Measurements from ENCODE around the gene SPEN. TPM values are rescaled to one million over a fixed set of nuclear protein-coding genes. Genes with fewer than 3 reads are reported as not detected.

SPEN gene
- total RNA-seq, 1 donor from 2014 or later: 33.5 TPM

GRCh38 chr1:15870421-15870820 lies 22.9 kb downstream of the SPEN start:
- Mint-ChIP-seq H3K4me1 (ENCODE audit: unreplicated experiment) (peaks cover 7% of the 10 kb centered on the region), H3K27ac (ENCODE audit: unreplicated experiment) (no peak overlapping the region), H3K4me3 (ENCODE audit: unreplicated experiment) (no peak overlapping the region), H3K27me3 (ENCODE audit: unreplicated experiment) (no peaks in the 10 kb centered on the region), H3K9me3 (ENCODE audit: unreplicated experiment) (no peaks in the 10 kb centered on the region), H3K36me3 (ENCODE audit: low read depth, unreplicated experiment) (peaks cover 4% of the 10 kb centered on the region)
- TF ChIP-seq, protein P1, sequence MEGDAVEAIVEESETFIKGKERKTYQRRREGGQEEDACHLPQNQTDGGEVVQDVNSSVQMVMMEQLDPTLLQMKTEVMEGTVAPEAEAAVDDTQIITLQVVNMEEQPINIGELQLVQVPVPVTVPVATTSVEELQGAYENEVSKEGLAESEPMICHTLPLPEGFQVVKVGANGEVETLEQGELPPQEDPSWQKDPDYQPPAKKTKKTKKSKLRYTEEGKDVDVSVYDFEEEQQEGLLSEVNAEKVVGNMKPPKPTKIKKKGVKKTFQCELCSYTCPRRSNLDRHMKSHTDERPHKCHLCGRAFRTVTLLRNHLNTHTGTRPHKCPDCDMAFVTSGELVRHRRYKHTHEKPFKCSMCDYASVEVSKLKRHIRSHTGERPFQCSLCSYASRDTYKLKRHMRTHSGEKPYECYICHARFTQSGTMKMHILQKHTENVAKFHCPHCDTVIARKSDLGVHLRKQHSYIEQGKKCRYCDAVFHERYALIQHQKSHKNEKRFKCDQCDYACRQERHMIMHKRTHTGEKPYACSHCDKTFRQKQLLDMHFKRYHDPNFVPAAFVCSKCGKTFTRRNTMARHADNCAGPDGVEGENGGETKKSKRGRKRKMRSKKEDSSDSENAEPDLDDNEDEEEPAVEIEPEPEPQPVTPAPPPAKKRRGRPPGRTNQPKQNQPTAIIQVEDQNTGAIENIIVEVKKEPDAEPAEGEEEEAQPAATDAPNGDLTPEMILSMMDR (IDR thresholded peaks at IDR 0.05; ENCODE audit: unreplicated experiment): no peak
- no peak for DNase-seq (ENCODE audit: low spot score)

DNA sequence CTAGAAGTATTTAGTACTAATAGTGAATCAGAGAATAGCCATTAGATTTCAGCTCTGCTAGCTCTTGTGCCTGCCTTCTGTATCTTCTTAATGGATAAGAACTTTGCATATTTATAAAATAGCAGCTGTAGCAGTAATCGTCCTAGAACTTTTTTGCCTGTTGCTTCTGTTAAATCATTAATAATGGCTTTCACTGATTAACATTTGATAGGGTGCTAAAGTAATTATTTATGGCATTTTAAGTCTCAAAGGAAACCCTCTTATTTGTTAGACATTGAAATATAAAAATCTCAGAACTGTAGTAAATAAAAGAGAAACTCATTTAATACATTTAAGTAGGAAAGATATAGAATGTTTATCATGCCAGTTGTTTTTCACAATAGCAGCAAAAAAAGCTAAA lies 27.0 kb downstream of the SPEN start:
- no peak overlapping the region for H3K4me3 Mint-ChIP-seq (ENCODE audit: unreplicated experiment)
- no peak overlapping the region for H3K27ac Mint-ChIP-seq (ENCODE audit: unreplicated experiment)
- no peak for DNase-seq (ENCODE audit: low spot score)
- H3K4me1 Mint-ChIP-seq (ENCODE audit: unreplicated experiment): peaks cover 9% of the 10 kb centered on the region
- no peaks in the 10 kb centered on the region for H3K27me3 Mint-ChIP-seq (ENCODE audit: unreplicated experiment)
- no peaks in the 10 kb centered on the region for H3K9me3 Mint-ChIP-seq (ENCODE audit: unreplicated experiment)
- peaks cover 7% of the 10 kb centered on the region for H3K36me3 Mint-ChIP-seq (ENCODE audit: low read depth, unreplicated experiment)
- TF ChIP-seq, protein P1 (IDR thresholded peaks at IDR 0.05; ENCODE audit: unreplicated experiment): no peak

DNA sequence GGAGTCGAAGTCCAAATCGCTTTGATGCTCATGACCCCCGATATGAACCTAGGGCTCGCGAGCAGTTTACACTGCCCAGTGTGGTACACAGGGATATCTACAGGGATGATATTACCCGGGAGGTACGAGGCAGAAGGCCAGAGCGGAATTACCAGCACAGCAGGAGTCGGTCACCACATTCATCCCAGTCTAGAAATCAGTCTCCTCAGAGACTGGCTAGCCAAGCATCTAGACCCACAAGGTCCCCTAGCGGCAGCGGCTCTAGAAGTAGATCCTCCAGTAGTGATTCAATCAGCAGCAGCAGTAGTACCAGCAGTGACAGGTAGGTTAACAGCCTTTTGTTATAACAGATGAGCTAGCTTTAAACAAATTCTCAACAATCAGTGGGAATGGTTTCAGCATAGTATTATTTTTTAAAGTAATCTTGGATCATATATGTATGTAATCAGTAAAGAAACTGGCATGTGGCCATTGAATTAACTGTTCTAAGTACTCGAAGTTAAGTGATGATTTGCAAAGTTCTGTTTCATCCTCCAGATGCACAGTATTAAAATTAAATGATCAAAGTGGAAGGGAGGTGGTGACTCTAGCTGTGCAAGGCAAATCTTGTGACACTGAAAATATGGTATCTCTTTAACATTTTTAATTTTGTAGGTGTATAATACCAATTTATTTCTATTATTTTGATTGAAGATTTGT lies 29.0 kb downstream of the SPEN start:
- Mint-ChIP-seq H3K4me3 (ENCODE audit: unreplicated experiment) (no peak overlapping the region), H3K27ac (ENCODE audit: unreplicated experiment) (no peak overlapping the region), H3K9me3 (ENCODE audit: unreplicated experiment) (no peaks in the 10 kb centered on the region), H3K4me1 (ENCODE audit: unreplicated experiment) (peaks cover 2% of the 10 kb centered on the region), H3K36me3 (ENCODE audit: low read depth, unreplicated experiment) (peaks cover 7% of the 10 kb centered on the region), H3K27me3 (ENCODE audit: unreplicated experiment) (no peaks in the 10 kb centered on the region)
- TF ChIP-seq, protein P1 (IDR thresholded peaks at IDR 0.05; ENCODE audit: unreplicated experiment): peak; percentile 40
- peak; percentile 37 for DNase-seq (ENCODE audit: low spot score)

DNA sequence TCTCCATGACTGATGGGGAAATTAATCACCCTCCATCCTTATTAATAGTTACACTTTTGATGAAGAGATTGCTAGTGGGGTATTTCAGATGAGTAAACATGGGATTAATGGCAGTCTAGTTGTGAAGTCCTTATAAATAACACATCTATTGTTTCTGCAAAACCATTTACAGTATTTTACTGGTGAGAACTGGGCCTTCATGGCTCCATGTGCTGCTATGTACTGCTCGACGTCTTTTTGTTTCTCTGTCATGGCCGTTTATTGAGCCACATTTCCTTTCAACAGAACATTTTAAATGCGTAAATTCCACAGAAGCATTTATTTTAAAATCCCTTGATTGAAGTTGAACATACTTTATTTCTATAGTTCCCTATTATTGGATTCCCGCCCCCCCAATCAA lies 34.5 kb downstream of the SPEN start:
- Mint-ChIP-seq H3K4me1 (ENCODE audit: unreplicated experiment) (peaks cover 19% of the 10 kb centered on the region), H3K9me3 (ENCODE audit: unreplicated experiment) (no peaks in the 10 kb centered on the region), H3K4me3 (ENCODE audit: unreplicated experiment) (no peak overlapping the region), H3K27me3 (ENCODE audit: unreplicated experiment) (no peaks in the 10 kb centered on the region), H3K36me3 (ENCODE audit: low read depth, unreplicated experiment) (no peaks in the 10 kb centered on the region), H3K27ac (ENCODE audit: unreplicated experiment) (no peak overlapping the region)
- DNase-seq (ENCODE audit: low spot score): no peak
- TF ChIP-seq, protein P1 (IDR thresholded peaks at IDR 0.05; ENCODE audit: unreplicated experiment): no peak

GRCh38 chr1:15882665-15883064 lies 35.2 kb downstream of the SPEN start:
- H3K9me3 Mint-ChIP-seq (ENCODE audit: unreplicated experiment): no peaks in the 10 kb centered on the region
- H3K4me1 Mint-ChIP-seq (ENCODE audit: unreplicated experiment): peaks cover 19% of the 10 kb centered on the region
- H3K4me3 Mint-ChIP-seq (ENCODE audit: unreplicated experiment): no peak overlapping the region
- H3K36me3 Mint-ChIP-seq (ENCODE audit: low read depth, unreplicated experiment): no peaks in the 10 kb centered on the region
- no peak for DNase-seq (ENCODE audit: low spot score)
- H3K27ac Mint-ChIP-seq (ENCODE audit: unreplicated experiment): no peak overlapping the region
- no peaks in the 10 kb centered on the region for H3K27me3 Mint-ChIP-seq (ENCODE audit: unreplicated experiment)
- TF ChIP-seq, protein P1 (IDR thresholded peaks at IDR 0.05; ENCODE audit: unreplicated experiment): no peak
